NCI-H69 (cell line): ENCODE measurements around the gene PFDN4.
"Not testable (repeated sequence)": the region's sequence is repeated elsewhere in the genome, so short reads cannot be mapped to it uniquely, and the experiment has no call there.

Experiments used
- DNase-seq: peaks from one replicate; lab custom pipeline; 2025; lab: John Stamatoyannopoulos, UW

PFDN4 gene

DNA sequence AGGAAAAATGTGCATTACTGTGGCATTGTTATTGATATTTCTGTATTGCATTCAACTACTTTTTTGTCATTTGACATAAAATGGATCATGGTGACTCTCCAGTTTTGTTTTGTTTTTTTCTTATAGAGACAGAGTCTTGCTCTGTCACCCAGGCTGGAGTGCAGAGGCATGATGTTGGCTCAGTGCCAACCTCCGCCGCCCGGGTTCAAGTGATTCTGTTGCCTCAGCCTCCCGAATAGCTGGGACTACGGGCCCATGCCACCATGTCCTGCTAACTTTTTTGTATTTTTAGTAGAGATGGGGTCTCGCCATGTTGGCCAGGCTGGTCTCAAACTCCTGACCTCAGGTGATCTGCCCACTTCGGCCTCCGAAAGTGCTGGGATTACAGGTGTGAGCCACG is 16.8 kb downstream of the PFDN4 start:
- not testable (repeated sequence) for DNase-seq

GRCh38 chr20:54227241-54227640 is 19.4 kb downstream of the PFDN4 start:
- DNase-seq, result no peak

DNA sequence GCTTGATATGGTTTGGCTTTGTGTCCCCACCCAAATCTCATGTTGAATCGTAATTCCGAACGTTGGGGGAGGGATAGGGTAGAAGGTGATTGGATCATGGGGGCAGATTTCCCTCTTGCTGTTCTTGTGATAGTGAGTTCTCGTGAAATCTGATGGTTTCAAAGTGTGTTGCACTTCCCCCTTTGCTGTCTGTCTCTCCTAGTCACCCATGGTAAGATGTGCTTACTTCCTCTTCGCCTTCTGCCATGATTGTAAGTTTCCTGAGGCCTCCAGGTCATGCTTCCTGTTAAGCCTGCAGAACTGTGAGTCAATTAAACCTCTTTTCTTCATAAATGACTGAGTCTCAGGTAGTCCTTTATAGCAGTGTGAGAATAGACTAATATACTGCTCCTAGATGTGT is 19.9 kb downstream of the PFDN4 start:
- DNase-seq, result no peak

GRCh38 chr20:54228841-54229240 is 21.0 kb downstream of the PFDN4 start:
- DNase-seq, result no peak

DNA sequence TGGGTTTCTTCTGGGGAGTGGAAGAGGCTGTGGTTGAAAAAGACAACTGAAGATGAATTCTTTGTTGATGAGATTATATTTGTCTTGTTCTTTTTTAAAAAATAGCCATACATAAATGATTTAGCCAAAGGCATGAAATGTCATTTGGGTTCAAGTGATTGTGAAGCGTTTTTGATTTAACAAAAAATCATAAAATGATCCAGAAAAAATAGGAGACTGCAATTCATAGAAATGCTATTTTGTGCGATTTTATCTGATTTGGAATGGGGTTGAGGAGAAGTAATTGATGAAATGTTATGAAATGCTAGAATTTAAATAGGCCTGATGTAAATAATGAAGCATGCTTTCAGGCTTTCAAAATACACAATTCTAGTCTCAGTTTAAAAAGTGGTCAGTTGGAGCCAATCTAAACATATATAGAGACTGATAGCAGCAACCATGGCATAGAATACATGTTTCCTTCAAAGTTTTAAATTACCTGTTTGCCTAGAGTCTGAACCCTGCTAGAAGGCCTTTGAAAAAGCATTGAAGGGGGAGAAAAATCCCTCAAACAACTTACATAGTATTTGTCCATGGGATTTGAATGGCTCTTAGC is 21.8 kb downstream of the PFDN4 start:
- peak; percentile 62 for DNase-seq

- no peak for DNase-seq
These were observed 23.1 kb downstream of the PFDN4 start for GRCh38 chr20:54231036-54231435.

DNA sequence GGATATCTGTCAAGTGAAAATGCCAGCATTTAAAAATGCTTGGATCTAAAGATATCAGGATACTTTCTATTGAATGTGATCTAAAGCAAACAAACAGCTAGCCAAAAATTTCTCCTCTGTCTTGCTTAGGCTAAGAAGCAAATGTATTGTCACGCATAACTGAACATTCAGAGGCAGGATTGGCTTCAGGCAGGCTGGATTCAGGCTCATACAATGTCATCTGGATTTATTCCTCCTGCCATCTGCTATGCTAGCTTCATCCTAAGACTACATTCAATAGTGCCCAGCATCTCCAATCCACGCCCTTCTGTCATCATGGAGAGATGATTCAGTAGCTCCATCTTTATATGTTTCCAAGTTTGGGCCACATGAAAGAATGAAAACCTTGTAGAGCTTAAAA is 27.1 kb downstream of the PFDN4 start:
- peak; percentile 4 for DNase-seq

DNA sequence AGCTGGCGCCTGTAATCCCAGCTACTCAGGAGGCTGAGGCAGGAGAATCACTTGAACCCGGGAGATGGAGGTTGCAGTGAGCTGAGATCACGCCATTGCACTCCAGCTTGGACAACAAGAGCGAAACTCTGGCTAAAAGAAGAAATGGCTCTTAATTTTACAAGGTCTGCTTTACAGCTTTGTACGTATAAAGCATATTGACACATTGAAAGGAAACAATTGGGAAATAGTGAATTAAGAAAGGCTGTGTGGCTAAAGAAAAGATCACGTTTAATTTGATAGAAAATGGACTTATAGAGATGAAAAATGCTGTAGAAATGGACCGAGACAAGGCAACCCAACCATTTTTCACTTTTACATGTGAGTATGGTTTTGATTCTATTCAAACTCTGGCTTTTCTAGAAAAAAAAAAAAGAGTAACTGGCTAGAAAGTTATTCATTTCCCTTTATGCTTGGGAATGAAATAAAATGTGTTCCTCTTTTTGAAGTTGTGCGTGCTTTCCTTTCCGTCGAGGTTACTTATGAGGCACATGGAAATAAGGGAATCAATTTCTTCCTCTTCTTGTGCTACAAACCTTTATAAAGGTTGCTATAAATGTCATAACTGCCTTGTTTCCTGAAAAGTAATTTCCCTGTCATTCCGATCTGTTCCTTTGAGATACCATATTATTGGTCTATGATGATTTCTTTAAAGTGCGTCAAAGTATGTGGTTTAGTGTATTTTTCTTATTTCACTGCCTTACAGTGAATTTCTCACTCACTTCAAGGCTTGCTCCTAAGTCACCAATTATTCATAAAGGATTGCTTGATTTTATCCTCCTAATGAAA is 29.4 kb downstream of the PFDN4 start:
- no peak for DNase-seq

- DNase-seq, result no peak
These were observed 36.2 kb downstream of the PFDN4 start for GRCh38 chr20:54244113-54244512.

- DNase-seq, result not testable (repeated sequence)
These were observed 40.8 kb downstream of the PFDN4 start for GRCh38 chr20:54248705-54249104.

DNA sequence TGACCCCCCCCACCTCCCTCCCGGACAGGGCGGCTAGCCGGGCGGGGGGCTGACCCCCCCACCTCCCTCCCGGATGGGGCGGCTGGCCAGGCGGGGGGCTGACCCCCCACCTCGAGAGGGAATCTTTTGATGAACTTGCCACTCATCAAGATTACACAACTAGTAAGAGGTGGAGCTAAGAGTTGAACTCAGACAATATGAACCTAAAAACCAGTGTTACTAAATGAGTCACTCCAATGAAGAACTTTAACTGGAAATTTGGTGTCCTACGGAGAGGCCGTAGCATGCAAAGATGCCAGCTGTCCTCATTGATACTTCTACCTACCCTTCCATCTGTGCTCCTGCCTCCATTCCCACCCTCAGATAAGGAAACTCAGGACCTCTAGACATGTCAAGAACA is 42.8 kb downstream of the PFDN4 start:
- no peak for DNase-seq

- DNase-seq, result peak; percentile 4
These were observed 43.2 kb downstream of the PFDN4 start for GRCh38 chr20:54251096-54251495.

DNA sequence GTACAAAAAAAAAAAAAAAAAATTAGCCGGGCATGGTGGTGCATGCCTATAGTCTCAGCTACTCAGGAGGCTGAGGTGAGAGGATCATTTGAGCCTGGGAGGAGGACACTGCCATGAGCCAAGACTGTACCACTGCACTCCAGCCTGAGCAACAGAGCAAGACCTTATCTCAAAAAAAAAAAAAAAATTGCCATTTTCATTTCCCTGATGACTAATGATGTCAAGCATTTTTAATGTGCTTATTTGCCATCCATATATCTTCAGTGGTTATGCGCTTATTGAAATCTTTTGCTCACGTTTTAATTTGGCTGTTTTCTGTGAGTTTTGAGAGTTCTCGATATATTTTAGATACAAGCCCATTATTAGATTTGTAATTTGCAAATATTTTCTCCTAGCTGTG is 46.7 kb downstream of the PFDN4 start:
- no peak for DNase-seq

- no peak for DNase-seq
These were observed 47.3 kb downstream of the PFDN4 start for GRCh38 chr20:54255157-54255556.

- no peak for DNase-seq
These were observed 48.3 kb downstream of the PFDN4 start for GRCh38 chr20:54256202-54256601.

DNA sequence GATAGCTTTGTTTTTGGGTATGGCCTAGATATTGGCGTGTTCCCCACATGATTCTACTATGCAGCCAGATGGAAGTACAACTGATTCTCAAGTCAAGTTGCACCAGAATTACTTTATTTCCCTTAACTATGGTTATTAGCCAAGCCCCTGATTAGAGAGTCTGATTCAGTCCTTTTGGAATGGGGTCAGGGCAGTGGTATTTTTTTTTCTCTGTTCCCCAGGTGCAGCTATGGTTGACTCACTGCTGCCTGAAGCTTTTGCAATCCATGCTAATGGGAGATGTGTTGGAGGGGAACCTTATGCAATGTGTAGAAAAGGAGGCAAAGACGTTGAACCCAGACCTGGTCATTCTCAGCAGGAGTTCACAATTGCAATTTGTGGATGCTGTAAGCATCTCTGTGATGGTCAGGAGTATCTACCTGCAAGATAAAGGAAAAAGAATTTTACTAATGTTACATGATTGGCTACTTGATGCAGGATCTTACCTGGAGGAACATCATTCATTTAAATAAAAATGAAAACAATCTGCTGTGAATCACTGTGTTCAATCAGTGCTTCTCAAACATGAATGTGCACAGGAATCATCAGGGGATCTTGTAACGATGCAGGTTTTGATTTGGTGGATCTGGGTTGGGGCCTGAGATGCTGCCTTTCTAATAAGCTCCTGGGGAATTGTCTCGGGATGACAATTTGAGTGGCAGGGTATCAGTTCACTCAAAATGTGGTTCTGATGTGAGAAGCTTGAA is 49.4 kb downstream of the PFDN4 start:
- DNase-seq, result no peak

GRCh38 chr20:54260116-54260515 is 52.2 kb downstream of the PFDN4 start:
- DNase-seq, result no peak

DNA sequence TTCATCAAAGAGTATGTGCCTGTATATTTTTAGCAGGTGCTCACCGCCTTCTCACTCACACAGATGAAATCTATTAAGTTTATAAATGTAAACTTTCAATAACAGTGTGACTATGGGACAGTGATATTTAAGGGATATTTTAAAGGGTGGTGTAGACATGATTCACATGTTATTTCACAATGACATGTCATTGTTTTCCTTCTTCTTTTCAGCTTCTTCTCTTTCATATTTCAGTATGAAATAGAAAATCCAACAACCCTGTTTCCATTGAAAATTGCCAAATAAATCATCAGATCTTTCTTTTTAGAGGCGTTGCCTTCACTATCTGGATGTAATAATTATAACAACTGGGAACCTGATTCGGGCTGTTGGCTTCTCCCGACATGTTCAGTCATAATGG is 54.8 kb downstream of the PFDN4 start:
- DNase-seq, result no peak

DNA sequence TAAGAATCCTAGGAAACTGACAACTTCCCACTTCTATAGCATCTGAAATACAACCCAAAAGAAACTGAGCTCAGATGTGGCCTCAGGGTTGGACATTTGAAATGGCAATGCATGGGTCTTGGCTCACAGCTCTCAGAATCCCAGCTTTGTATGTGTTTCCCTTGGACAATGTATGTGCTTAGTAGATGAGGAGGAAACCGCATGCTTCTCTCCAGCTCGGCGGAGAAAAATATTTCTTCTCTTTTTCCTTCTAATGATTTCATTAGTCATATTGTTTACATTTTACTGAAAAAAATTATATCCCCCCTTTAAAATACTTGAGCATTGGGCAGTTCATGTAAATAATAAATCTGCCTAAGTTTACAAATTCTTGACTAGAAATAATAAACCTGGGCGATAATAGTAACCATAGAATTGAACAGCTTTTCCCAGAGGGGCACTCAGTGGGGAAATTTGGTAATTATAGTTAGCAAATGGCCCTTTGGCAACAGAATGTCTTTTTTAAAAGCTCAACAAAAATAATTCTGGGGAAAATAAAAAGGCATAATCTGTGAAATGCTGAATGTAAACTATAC is 55.3 kb downstream of the PFDN4 start:
- no peak for DNase-seq

DNA sequence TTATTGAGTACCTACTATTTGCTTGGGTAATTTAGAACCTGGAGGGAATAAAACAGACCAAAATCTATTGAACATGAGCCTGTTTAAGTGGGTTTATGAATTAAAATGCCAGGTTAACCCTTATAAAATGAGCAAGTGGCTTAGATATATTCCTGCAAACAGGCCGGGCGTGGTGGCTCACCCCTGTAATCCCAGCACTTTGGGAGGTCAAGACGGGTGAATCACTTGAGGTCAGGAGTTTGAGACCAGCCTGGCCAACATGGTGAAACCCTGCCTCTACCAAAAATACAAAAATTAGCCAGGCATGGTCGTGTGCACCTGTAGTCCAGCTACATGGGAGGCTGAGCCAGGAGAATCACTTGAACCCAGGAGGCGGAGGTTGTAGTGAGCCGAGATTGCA is 57.9 kb downstream of the PFDN4 start:
- not testable (repeated sequence) for DNase-seq

GRCh38 chr20:54266844-54267243 is 59.0 kb downstream of the PFDN4 start:
- DNase-seq, result no peak

DNA sequence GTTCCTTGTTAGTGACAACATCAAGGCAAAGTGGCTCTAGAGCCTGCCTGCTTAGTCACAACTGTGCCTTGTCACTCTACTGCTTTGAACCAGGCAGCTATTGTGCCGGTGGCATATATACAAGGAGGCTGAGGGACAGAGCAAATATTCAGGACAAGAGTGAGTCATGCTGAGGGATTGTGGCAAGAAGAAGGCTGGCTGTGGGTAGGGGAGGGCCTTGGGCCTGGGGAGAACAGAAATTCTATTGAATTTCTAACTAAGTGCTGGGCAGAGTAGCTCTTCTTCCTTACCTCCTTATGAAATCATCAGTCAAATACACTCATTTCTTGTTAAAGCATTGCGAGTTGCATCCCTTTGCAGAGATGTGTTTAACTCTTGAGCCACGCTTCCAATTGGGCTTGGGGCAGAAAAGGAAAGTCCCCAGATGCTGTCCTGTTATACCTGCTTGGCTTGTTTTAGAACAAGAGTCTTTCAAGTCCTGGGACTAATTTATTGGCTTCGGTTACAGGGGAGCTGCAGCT is 59.7 kb downstream of the PFDN4 start:
- DNase-seq, result no peak
